Measurements from ENCODE around the gene APBA3.
"Not testable (repeated sequence)": the region's sequence is repeated elsewhere in the genome, so short reads cannot be mapped to it uniquely, and the experiment has no call there.

Gene APBA3

GRCh38 chr19:3770136-3770999 lies 8.9 kb upstream of the APBA3 start:
- no peak for DNase-seq

- no peak for DNase-seq
These were observed 8.0 kb upstream of the APBA3 start for GRCh38 chr19:3769494-3769893.

- no peak for DNase-seq
These were observed 7.2 kb upstream of the APBA3 start for GRCh38 chr19:3768748-3769099.

GRCh38 chr19:3768015-3768747 lies 6.7 kb upstream of the APBA3 start:
- DNase-seq, result no peak

- DNase-seq, result no peak
These were observed 5.6 kb upstream of the APBA3 start for GRCh38 chr19:3767050-3767449.

- DNase-seq, result no peak
These were observed 5.0 kb upstream of the APBA3 start for GRCh38 chr19:3766520-3766919.

- DNase-seq, result not testable (repeated sequence)
These were observed 4.3 kb upstream of the APBA3 start for GRCh38 chr19:3765757-3766156.

- DNase-seq, result no peak
These were observed 3.6 kb upstream of the APBA3 start for GRCh38 chr19:3765121-3765520.

GRCh38 chr19:3762501-3763459 lies 1.3 kb upstream of the APBA3 start, which contains the start of gene MRPL54:
MRPL54 (plus strand) TSS chr19:3762682; CDS start chr19:3762701, 19 bp downstream.
- peak; percentile 97 for DNase-seq

GRCh38 chr19:3762130-3762473 lies 610 bp upstream of the APBA3 start:
- DNase-seq, result no peak

- DNase-seq, result no peak
These were observed 576 bp downstream of the APBA3 start for GRCh38 chr19:3760871-3761361.

- no peak for DNase-seq
These were observed 1.8 kb downstream of the APBA3 start for GRCh38 chr19:3759482-3760254.

GRCh38 chr19:3758297-3758696 lies 3.2 kb downstream of the APBA3 start:
- not testable (repeated sequence) for DNase-seq

GRCh38 chr19:3757705-3758104 lies 3.8 kb downstream of the APBA3 start:
- DNase-seq, result not testable (repeated sequence)

GRCh38 chr19:3753631-3754410 lies 7.7 kb downstream of the APBA3 start:
- no peak for DNase-seq

- no peak for DNase-seq
These were observed 9.0 kb downstream of the APBA3 start for GRCh38 chr19:3752492-3752891.

- no peak for DNase-seq
These were observed 10.3 kb downstream of the APBA3 start for GRCh38 chr19:3751236-3751635.

GRCh38 chr19:3750211-3750610 lies 11.3 kb downstream of the APBA3 start:
- DNase-seq, result no peak

- no peak for DNase-seq
These were observed 12.5 kb downstream of the APBA3 start for GRCh38 chr19:3748965-3749364.

GRCh38 chr19:3746371-3747056 lies 15.0 kb downstream of the APBA3 start:
- no peak for DNase-seq

Measured in T-helper 9 cell (primary cell).